Caco-2 (cell line): ENCODE data around the gene CABLES2. TPM values are rescaled to one million over a fixed set of nuclear protein-coding genes. Genes with fewer than 3 reads are reported as not detected.

Experiments used
- BruUV-seq: library from RNA; stranded (reverse); fragments of 400-500 nt; replicated peaks from 2 replicates; lab custom pipeline; 2021; lab: Mats Ljungman, UMichigan
- CTCF ChIA-PET: fragments of 300-600 bp; sonication (Branson Sonifier 250); formaldehyde crosslinking; loops from one replicate; lab custom pipeline; 2022; ENCODE audit warnings: antibody characterized with exemption; lab: Charles Lee
- POLR2A ChIA-PET: fragments of 300-600 bp; sonication (Branson Sonifier 250); formaldehyde crosslinking; loops from one replicate; lab custom pipeline; 2022; ENCODE audit warnings: antibody characterized with exemption; lab: Charles Lee
- DNase-seq, 2 experiments: peaks; one replicate each; pipeline versions ENCODE4 v3.0.0 to v3.0.0-alpha.2; 2020 to 2022
- H3K27me3 ChIP-seq: replicated peaks from 2 replicates; pipeline ENCODE4 v1.6.0; 2011; ENCODE audit warnings: low read length; ENCODE audit not compliant: control insufficient read depth, insufficient read depth
- H3K36me3 ChIP-seq: 2 replicates; pipeline ENCODE4 v1.5.1; 2011; ENCODE audit warnings: low read length; ENCODE audit not compliant: control insufficient read depth, insufficient read depth
- H3K4me1 ChIP-seq: fragments of 250-450 bp; sonication (Bioruptor Pico); 2 replicates; pipeline ENCODE4 v1.5.1; 2020; ENCODE audit warnings: mild to moderate bottlenecking
- H3K4me3 ChIP-seq: 2 replicates; pipeline ENCODE4 v1.5.1; 2011; ENCODE audit warnings: low read depth, mild to moderate bottlenecking, control low read depth, low read length
- H3K9me3 ChIP-seq: fragments of 250-450 bp; sonication (Bioruptor Pico); 2 replicates; pipeline ENCODE4 v1.5.1; 2020; ENCODE audit warnings: mild to moderate bottlenecking, moderate library complexity
- H3K27ac Mint-ChIP-seq: one replicate; pipeline ENCODE4 v1.8.0; 2022; ENCODE audit warnings: mixed read lengths; ENCODE audit not compliant: unreplicated experiment
- H3K27me3 Mint-ChIP-seq: one replicate; pipeline ENCODE4 v1.8.0; 2022; ENCODE audit warnings: mixed read lengths; ENCODE audit not compliant: insufficient read depth, unreplicated experiment
- H3K36me3 Mint-ChIP-seq: one replicate; pipeline ENCODE4 v1.8.0; 2022; ENCODE audit warnings: mild to moderate bottlenecking, mixed read lengths; ENCODE audit not compliant: insufficient read depth, unreplicated experiment
- H3K4me1 Mint-ChIP-seq: one replicate; pipeline ENCODE4 v1.8.0; 2022; ENCODE audit warnings: low read depth, mixed read lengths; ENCODE audit not compliant: unreplicated experiment
- H3K4me3 Mint-ChIP-seq: one replicate; pipeline ENCODE4 v1.8.0; 2022; ENCODE audit warnings: mild to moderate bottlenecking, moderate library complexity, mixed read lengths; ENCODE audit not compliant: unreplicated experiment
- H3K9me3 Mint-ChIP-seq: one replicate; pipeline ENCODE4 v1.8.0; 2022; ENCODE audit warnings: mixed read lengths; ENCODE audit not compliant: unreplicated experiment
- CTCF ChIP-seq, 2 experiments: fragments of 200-600 bp in 1 of 2; IDR thresholded peaks; 1 replicate in 1 of 2; 2 replicates in 1 of 2; pipeline versions ENCODE4 v1.5.1 to v1.8.0; 2011 to 2022; ENCODE audit warnings: antibody characterized with exemption in 1 of 2, control low read depth in 1 of 2, inconsistent platforms in 1 of 2, low read depth in 1 of 2, low read length in 1 of 2, mild to moderate bottlenecking in 1 of 2, moderate library complexity in 1 of 2; ENCODE audit not compliant: insufficient read depth in 1 of 2, severe bottlenecking in 1 of 2, unreplicated experiment in 1 of 2
- intact Hi-C: fragments of 100-400 bp; cut with micrococcal nuclease; formaldehyde crosslinking; loops from one replicate; pipeline ENCODE4 v1.10.0; 2022; ENCODE audit not compliant: unreplicated experiment
- total RNA-seq: library from RNA; stranded (reverse); gene quantifications from 2 replicates; pipeline ENCODE4 v1.2.3, GENCODE V29; 2022

Gene CABLES2
- total RNA-seq, 1 experiment from 2014 or later, result 36.4 TPM

- Histone ChIP-seq H3K9me3 (no peaks in the 10 kb centered on the region), H3K36me3 (no peaks in the 10 kb centered on the region), H3K4me1 (no peaks in the 10 kb centered on the region), H3K4me3 (no peak overlapping the region), H3K27me3 (no peaks in the 10 kb centered on the region)
- H3K27me3 Mint-ChIP-seq, result no peaks in the 10 kb centered on the region
- no peak for DNase-seq
- CTCF ChIA-PET, result interaction anchor here (0.6 to 3.4 kb wide), 2 partner anchors 13 to 92 kb away, joined by 3 to 9 read pairs; partner anchors contain the start of gene ADRM1
- intact Hi-C loops, result no loop called here
- no peak overlapping the region for H3K4me3 Mint-ChIP-seq
- H3K4me1 Mint-ChIP-seq, result no peaks in the 10 kb centered on the region
- no TSS peak for BruUV-seq
- peaks cover 73% of the 10 kb centered on the region for H3K36me3 Mint-ChIP-seq
- peaks cover 13% of the 10 kb centered on the region for H3K9me3 Mint-ChIP-seq
- POLR2A ChIA-PET, result interaction anchor here (0.6 to 1.4 kb wide), 2 partner anchors 9 to 35 kb away, joined by 3 read pairs; partner anchors contain the start of gene RPS21
- TF ChIP-seq CTCF (IDR thresholded peaks at IDR 0.05; ENCODE audit: insufficient read depth in 1 of 2, low read depth in 1 of 2, low read length in 1 of 2, severe bottlenecking in 1 of 2, unreplicated experiment in 1 of 2), result peak; percentile 21 to 27
- H3K27ac Mint-ChIP-seq, result peak overlapping the region; percentile 11
Measured at GRCh38 chr20:62395311-62396242, 11.5 kb downstream of the CABLES2 start.

- ChIA-PET CTCF (interaction anchor here (1.1 to 3.4 kb wide), 3 partner anchors 12 to 222 kb away, joined by 4 to 9 read pairs (median 6); partner anchors contain the start of gene ADRM1), POLR2A (interaction anchor here (0.6 kb wide), 1 partner anchor 8 kb away, joined by 4 read pairs; the partner anchor contains the start of gene RPS21)
- no peaks in the 10 kb centered on the region for H3K27me3 Mint-ChIP-seq
- Histone ChIP-seq H3K36me3 (peaks cover 1% of the 10 kb centered on the region; the same call in 1 of the 2 replicates), H3K4me3 (no peak overlapping the region), H3K4me1 (no peaks in the 10 kb centered on the region), H3K27me3 (no peaks in the 10 kb centered on the region), H3K9me3 (no peaks in the 10 kb centered on the region)
- peaks cover 73% of the 10 kb centered on the region for H3K36me3 Mint-ChIP-seq
- BruUV-seq, result no TSS peak
- H3K9me3 Mint-ChIP-seq, result peaks cover 13% of the 10 kb centered on the region
- no peak for TF ChIP-seq CTCF (IDR thresholded peaks at IDR 0.05; ENCODE audit: insufficient read depth in 1 of 2, low read depth in 1 of 2, low read length in 1 of 2, severe bottlenecking in 1 of 2, unreplicated experiment in 1 of 2)
- intact Hi-C loops, result no loop called here
- H3K4me3 Mint-ChIP-seq, result no peak overlapping the region
- no peak for DNase-seq
- H3K27ac Mint-ChIP-seq, result peak overlapping the region; percentile 11
- peaks cover 7% of the 10 kb centered on the region for H3K4me1 Mint-ChIP-seq
Measured at GRCh38 chr20:62394248-62395245, 12.5 kb downstream of the CABLES2 start.
